H1 (cell line): ENCODE data around the gene NFKBIE. TPM values are rescaled to one million over a fixed set of nuclear protein-coding genes. Genes with fewer than 3 reads are reported as not detected.

ENCODE experiments used
- EZH2 ChIP-seq: fragments of 200-600 bp; sonication (generic); IDR thresholded peaks from 2 replicates; pipeline ENCODE4 v1.7.1; 2012; ENCODE audit warnings: low read depth, mild to moderate bottlenecking, moderate library complexity, low read length, inconsistent platforms; ENCODE audit not compliant: severe bottlenecking
- GABPA ChIP-seq: IDR thresholded peaks from 2 replicates; pipeline ENCODE4 v1.6.1; 2011; ENCODE audit warnings: mild to moderate bottlenecking, low read length, moderate library complexity, borderline replicate concordance; ENCODE audit not compliant: insufficient read depth
- KDM5A ChIP-seq: fragments of 200-600 bp; IDR thresholded peaks from 2 replicates; pipeline ENCODE4 v1.7.1; 2012; ENCODE audit warnings: mild to moderate bottlenecking, low read length, inconsistent platforms, mixed read lengths
- POLR2AphosphoS5 ChIP-seq: IDR thresholded peaks from 2 replicates; pipeline ENCODE4 v1.6.1; 2011; ENCODE audit warnings: low read depth, low read length
- SAP30 ChIP-seq: fragments of 300-600 bp; sonication (generic); IDR thresholded peaks from 2 replicates; pipeline ENCODE4 v1.7.1; 2012; ENCODE audit warnings: low read length, moderate library complexity, mild to moderate bottlenecking, inconsistent platforms; ENCODE audit not compliant: insufficient read depth, insufficient replicate concordance
- polyA plus RNA-seq, 7 experiments: library from polyadenylated mRNA; depleted of rRNA in 3 of 7; stranded (reverse) in 5 of 7; unstranded in 2 of 7; fragments of >200 nt in 5 of 7; fragments of 200-250 nt in 2 of 7; gene quantifications; 1 replicate in 5 of 7; 2 replicates in 1 of 7; 4 replicates in 1 of 7; pipeline versions ENCODE4 v1.2.1 to v1.2.3, GENCODE V29; 2011 to 2013; ENCODE audit warnings: missing spikeins in 2 of 7, mixed read lengths in 2 of 7
- total RNA-seq: library from RNA; stranded (reverse); fragmentation: NEBNext Ultra II Directional; extraction: Animal tissue kit (Norgen Biotek cat#: 25700); gene quantifications from 2 replicates; pipeline ENCODE4 v1.2.1, GENCODE V29; 2021

NFKBIE gene
- total and polyA plus RNA-seq, 2 of the 8 experiments (the other 6 are each of a cell fraction or from before 2014, with no cell fraction given), result 13.5 to 19.2 TPM

GRCh38 chr6:44235269-44235668 lies 30.1 kb downstream of the NFKBIE start (continued):
- TF ChIP-seq SAP30 (no peak), KDM5A (no peak), EZH2 (no peak), POLR2AphosphoS5 (no peak), GABPA (no peak)
